NCI-H2196 treated with DMSO at 0.1 percent for 48 hours (cell line): ENCODE data around the gene SLC34A3.

Source experiments
- DNase-seq: peaks from one replicate; lab custom pipeline; 2025; ENCODE audit not compliant: unreplicated experiment; lab: John Stamatoyannopoulos, UW

The SLC34A3 gene

GRCh38 chr9:137195525-137196220 lies 35.0 kb upstream of the SLC34A3 start:
- DNase-seq = peak; percentile 84

- no peak for DNase-seq
Measured at GRCh38 chr9:137198051-137198901, 32.4 kb upstream of the SLC34A3 start.

GRCh38 chr9:137198902-137199283 lies 31.8 kb upstream of the SLC34A3 start:
- no peak for DNase-seq

GRCh38 chr9:137199411-137200121 lies 31.1 kb upstream of the SLC34A3 start:
- no peak for DNase-seq

- DNase-seq = peak; percentile 98
Measured at GRCh38 chr9:137200311-137201204, 30.1 kb upstream of the SLC34A3 start, which contains the start of gene TPRN. TPRN (minus strand) TSS chr9:137200741; CDS start chr9:137200711, 30 bp downstream.

- no peak for DNase-seq
Measured at GRCh38 chr9:137201205-137201868, 29.4 kb upstream of the SLC34A3 start.

- DNase-seq = no peak
Measured at GRCh38 chr9:137202966-137203365, 27.7 kb upstream of the SLC34A3 start.

- no peak for DNase-seq
Measured at GRCh38 chr9:137204731-137205125, 26.0 kb upstream of the SLC34A3 start.

GRCh38 chr9:137205126-137206069 lies 25.3 kb upstream of the SLC34A3 start, which contains the start of the genes NDOR1 and TMEM203:
NDOR1 (plus strand) TSS chr9:137205700; CDS start chr9:137205778, 78 bp downstream.
TMEM203 (minus strand) TSS chr9:137205648; CDS start chr9:137205414, 234 bp downstream.
- peak; percentile 58 for DNase-seq

GRCh38 chr9:137206602-137207001 lies 24.1 kb upstream of the SLC34A3 start:
- DNase-seq = no peak

- no peak for DNase-seq
Measured at GRCh38 chr9:137211532-137211931, 19.2 kb upstream of the SLC34A3 start.

- no peak for DNase-seq
Measured at GRCh38 chr9:137212520-137212919, 18.2 kb upstream of the SLC34A3 start.

GRCh38 chr9:137213160-137214060 lies 17.3 kb upstream of the SLC34A3 start:
- DNase-seq = no peak

GRCh38 chr9:137214620-137215019 lies 16.1 kb upstream of the SLC34A3 start:
- DNase-seq = no peak

- no peak for DNase-seq
Measured at GRCh38 chr9:137215196-137215986, 15.3 kb upstream of the SLC34A3 start.

GRCh38 chr9:137216188-137216965 lies 14.3 kb upstream of the SLC34A3 start:
- DNase-seq = no peak
